Renal pelvis (tissue), 4 donors: ENCODE results near the gene FGF11. TPM values are rescaled to one million over a fixed set of nuclear protein-coding genes. Genes with fewer than 3 reads are reported as not detected.
"Not testable (repeated sequence)": the region's sequence is repeated elsewhere in the genome, so short reads cannot be mapped to it uniquely, and the experiment has no call there.

Source experiments
- DNase-seq: peaks from one replicate; pipeline ENCODE4 v3.0.0-alpha.2; 2013
- polyA plus RNA-seq, 3 donors: library from polyadenylated mRNA; unstranded; fragments of 120-200 nt; gene quantifications; one replicate each; pipeline ENCODE4 v1.2.1, GENCODE V29; 2013; ENCODE audit not compliant: insufficient read length in 3 of 3

The FGF11 gene
- polyA plus RNA-seq, 3 donors, result 5.9 to 6.7 (median 6.0) TPM

DNA sequence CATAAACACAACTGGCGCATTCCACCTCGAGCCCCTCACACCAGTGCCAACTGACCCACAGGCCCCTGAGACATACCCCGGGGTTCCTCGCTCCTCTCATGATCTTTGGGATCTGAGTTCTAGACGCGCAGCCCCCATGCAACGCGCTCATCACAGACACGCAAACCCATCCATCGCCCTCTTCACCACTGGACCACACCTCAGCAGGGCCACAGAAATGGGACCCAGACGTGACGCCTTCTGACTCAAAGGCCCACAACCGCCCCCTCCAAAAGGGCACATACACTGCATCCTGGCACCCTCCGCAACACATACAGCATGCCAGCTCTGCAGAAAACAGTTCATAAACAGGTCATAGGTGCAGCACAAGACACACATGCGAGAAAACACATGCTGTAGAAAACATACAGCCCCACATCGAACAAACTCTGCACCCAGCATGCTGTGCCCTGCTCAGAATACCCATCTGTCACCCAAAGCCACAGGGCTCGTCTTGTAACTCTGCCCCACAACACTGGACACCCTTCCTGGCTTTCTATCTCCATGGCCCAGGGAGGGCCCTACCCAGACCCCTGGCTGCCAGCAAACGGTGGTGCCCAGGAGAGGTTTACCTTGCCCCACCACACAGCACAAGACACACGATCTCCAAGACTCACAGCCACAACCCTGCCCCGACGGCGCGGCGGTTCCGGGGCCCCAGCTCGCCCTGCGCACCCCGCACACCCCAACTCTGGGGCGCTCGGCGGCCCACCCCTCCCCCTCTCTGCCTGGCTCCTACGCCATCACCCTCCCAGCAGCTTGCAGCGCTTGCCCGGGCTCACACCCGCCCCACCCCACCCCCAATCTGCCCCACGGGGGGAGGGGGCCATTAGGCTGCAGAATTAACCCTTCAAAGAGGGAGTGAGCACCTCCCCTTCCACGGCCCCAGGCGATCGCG, 39.2 kb downstream of the FGF11 start:
- DNase-seq, result no peak

DNA sequence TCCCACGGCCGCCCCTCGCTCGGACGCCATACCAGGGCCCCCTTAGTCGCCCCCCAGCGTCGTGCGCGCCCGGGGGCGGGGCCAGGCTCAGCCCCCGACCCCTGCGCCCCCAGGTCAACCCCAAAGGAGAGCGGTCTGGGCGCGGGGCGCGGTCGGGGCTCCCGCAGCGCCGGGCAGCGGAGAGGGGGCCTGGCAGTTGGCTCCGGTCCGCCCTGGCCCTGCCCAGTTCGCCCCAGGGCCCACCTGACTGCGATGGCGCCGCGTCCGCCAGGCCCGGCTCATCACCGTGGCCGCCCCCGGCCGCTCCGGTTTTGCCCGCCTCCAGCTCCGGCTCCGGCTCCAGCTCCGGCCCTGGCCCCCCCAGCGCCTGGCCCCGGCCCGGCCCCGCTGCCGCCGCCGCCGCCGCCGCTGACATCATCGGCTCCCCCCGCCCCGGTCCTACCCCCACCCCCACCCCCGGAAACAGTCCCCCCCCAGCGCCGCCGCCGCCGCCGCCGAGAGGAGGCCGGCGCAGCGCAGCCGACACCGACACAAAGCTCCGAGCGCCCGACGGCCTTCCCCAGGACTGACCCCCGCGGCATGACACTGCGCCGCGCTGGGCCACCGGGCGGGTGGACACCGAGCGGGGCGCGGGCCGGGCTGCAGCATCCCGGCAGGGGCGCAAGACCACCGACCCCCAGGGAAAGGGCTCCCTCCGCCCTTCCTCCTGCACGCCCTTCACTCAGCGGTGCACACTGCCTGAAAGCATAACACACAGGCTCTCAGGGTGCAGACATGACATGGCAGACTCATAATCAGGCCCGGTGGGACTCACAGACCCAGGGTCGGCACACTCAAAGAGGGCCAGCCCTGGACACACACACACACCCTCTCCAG, 40.1 kb downstream of the FGF11 start, which contains the start of gene ZBTB4:
ZBTB4 (minus strand) TSS at position 419 of the 876 bp plus-strand sequence. CDS start 12,830 bp downstream, outside the sequence.
- DNase-seq, result no peak

DNA sequence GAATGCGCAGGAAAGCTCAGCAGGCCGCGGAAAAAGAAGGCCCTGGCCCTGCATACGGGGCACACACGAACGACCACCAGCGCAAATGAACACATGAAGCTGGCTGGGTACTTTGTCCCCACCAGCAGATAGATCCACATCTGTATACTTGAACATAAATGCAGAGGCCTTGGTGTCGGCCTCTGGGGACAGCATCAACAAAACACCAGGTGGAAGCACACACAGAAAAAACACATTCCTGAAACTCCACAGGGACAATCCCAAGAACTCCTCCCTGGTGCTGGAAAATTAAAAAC, 40.7 kb downstream of the FGF11 start:
- no peak for DNase-seq

DNA sequence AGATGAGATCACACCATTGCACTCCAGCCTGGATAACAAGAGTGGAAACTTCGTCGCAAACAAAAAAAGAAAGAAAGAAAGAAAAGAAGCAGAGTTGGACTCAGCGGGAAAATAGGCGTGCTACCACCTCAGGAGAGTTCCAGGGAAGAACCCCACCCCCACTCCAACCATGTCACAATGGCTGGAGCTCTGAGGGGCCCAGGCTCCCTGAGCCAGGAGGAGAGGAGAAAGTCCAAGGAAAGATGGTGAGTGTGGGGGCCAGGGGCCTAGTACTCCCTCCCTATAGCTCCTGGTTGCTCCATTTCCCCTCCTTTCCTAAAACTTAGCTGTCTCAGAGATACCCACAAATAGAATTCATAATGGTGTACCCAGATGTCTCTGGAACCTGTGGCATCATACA, 42.0 kb downstream of the FGF11 start, which contains the start of gene SLC35G6:
SLC35G6 (plus strand) TSS at position 172 of the 400 bp plus-strand sequence; CDS start at position 243, 71 bp downstream.
- DNase-seq, result not testable (repeated sequence)

DNA sequence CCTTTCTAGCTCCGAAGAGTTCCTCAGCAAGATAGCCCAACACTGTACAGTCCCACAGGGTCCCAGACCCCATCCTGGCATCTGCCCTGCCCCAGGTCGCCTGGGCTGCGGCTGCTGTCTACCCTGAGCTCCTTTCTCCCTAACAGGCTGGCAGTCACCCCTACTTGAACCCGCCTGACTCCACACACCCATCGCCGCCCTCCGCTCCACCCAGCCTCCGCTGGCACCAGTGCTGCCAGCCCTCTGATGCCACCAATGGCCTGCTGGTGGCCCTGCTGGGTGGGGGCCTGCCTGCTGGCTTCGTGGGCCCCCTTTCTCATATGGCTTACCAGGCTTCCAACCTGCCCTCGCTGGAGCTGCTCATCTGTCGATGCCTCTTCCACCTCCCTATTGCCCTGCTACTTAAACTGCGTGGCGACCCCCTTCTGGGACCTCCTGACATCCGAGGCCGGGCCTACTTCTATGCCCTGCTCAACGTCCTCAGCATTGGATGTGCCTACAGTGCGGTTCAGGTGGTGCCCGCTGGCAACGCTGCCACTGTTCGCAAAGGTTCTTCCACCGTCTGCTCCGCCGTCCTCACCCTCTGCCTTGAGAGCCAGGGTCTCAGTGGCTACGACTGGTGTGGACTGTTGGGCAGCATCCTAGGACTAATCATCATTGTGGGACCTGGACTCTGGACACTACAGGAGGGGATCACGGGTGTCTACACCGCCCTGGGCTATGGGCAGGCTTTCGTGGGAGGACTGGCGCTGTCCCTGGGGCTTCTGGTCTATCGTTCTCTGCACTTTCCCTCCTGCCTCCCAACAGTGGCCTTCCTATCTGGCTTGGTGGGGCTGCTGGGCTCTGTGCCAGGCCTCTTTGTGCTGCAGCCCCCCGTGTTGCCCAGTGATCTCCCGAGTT, 42.8 kb downstream of the FGF11 start:
- not testable (repeated sequence) for DNase-seq

DNA sequence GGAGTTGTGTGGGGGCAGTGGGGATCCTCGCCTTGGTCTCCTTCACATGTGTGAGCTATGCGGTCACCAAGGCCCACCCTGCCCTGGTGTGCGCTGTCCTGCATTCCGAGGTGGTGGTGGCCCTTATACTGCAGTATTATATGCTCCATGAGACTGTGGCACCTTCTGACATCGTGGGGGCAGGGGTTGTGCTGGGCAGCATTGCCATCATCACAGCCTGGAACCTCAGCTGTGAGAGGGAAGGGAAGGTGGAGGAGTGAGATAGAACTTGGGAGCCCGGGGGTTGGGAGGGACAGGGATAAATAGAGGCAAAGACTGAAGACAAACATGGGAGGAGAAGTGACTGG, 43.4 kb downstream of the FGF11 start:
- not testable (repeated sequence) for DNase-seq

DNA sequence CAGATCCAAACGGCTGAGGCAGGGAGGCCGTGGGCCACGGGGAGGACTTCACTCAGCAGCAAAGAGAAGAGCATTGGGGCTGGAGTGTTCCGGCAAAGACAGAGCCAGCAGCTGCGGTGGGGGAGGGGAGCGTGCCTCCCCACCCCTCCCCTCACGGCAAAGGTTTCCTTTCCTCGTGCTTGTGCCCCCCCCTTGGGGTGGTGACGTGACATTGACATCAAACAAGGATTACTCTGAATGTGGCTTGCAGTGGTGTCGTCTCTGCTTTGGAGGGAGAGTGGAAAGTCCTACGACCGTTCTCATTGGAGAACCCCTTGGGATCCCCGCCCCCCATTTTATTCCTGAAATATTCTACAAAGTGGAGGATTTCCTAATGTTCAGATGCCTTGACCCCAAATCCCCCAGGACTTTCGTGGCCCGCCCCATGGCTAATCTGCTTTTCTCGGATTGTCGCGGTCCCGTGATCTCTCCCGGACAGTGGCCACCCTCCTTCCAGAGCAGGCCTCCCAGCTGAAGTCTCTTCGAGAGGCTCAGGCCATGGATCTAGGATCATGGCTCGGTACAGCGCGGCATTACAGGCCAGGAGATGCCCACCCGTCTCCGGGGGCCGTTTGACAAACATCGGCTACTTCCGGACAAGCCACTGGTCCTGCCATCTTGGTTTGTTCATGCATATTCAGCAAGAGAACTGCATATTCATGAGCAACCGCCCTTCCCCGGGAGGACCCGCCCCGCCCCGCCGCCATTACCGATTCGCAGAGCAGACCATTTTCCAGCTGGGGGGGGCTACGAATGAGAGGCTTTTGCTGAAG, 44.1 kb downstream of the FGF11 start:
- peak; percentile 93 for DNase-seq

DNA sequence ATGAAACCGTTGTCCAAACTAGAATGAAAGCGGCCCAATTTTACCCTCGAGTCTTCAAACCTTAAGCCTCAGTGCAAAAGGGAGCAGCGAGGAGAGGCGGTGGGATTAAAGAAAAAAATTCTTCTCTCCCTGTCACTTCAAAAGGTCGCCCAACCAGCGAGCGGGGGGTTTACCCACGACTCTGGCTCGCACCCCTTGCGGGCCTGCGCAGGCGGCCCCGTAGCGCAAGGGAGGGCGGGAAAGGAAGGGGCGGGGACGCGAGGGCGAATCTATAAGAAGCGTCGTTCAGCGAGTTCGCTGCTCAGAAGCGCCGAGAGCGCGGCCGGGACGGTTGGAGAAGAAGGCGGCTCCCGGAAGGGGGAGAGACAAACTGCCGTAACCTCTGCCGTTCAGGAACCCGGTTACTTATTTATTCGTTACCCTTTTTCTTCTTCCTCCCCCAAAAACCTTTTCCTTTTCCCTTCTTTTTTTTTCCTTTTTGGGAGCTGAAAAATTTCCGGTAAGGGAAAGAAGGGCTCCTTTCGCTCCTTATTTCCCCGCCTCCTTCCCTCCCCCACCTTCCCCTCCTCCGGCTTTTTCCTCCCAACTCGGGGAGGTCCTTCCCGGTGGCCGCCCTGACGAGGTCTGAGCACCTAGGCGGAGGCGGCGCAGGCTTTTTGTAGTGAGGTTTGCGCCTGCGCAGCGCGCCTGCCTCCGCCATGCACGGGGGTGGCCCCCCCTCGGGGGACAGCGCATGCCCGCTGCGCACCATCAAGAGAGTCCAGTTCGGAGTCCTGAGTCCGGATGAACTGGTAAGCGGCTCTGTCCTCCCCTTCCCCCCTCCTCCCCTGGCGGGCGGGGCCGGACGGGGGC, 45.0 kb downstream of the FGF11 start, which contains the start of gene POLR2A:
POLR2A (plus strand) TSS at position 300 of the 852 bp plus-strand sequence.
- DNase-seq, result peak; percentile 97

DNA sequence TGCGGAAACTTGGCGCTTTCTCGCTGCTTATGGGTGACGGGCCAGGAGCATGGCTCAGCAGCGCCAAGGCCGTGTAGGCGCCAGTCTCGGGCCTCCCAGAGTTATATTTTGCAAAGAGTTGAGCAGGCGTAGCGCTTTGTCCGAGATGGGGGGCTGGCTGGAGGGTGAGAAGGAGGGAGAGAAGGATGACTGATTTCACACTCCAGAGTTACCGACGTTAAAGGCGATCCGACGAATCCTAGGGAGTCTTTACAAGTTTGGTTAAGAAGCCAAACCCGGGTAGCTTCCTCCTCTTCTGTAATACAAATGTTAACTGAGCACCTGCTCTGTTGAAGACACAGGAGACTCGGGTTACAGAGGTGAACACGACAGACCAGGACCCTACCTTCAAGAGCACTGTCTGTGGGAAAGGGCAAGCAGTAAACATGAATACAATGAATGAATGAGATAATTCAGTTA, 45.6 kb downstream of the FGF11 start:
- DNase-seq, result no peak

DNA sequence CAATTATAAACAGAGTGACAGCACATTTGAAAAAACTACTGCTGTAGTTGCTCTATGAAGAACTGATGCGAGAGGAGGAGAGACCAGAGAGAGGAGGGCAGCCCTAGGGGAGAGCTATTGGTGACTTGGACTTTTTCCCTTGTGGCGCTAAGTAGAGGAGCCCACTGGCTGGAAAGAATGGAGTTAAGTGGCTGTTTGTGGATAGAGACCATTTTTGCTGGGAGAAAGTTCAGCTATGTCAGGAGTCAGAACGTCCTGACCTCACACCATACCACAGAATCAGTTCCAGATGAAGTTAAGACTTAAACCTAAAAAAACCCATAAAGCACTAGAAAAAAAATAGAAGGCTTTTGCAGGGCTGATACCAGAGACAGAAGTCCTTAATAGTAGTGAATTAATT, 46.9 kb downstream of the FGF11 start:
- DNase-seq, result no peak

DNA sequence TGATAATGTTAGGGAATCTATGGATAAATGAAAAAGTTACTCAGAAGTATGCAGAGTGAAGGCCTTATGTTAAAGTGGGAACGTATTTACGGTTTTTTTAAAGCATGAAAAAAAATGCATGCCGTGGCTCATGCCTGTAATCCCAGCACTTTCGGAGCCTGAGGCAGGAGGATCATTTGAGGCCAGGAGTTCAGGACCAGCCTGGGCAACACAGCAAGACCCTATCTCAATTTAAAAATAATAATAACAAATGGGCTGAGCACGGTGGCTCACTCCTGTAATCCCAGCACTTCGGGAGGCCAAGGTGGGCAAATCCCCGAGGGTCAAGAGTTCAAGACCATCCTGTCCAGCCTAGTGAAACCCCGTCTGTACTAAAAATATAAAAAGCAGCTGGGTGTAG, 50.8 kb downstream of the FGF11 start:
- DNase-seq, result no peak

DNA sequence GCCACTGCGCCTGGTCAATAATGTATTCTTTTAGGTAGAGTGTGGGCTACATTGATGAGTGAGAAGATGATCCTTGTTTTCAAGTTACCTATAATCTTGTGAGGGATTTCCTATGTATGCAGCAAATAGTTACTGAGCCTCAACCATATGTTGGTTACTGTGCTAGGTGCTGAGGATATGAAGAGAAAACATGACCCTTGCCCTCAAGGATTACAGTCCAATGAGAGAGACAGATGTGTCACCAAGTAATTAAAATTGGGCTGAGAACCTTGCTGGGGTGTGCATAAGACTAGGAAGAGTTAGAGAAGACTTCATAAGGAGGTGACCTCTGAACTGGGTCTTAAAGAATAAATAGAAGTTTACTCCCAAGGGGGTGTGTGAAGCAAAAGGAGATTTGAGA, 52.3 kb downstream of the FGF11 start:
- no peak for DNase-seq

DNA sequence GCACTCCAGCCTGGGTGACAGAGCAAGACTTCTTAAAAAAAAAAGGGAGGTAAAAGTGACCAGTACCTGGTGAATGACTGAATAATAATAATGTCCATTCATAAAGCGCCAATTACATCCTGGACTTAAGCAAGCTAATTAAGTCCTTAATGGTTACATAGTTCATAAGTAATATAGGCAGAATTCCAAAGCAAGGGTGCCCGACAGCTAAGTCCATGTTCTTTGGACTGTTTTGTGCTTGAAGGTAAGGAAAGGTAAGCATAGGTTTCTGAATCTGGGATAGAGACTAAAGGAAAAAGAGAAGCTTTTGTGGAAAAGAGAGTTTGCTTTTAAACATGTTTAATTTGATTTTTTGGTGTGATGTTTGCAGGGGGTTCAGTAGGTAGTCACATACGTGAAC, 54.6 kb downstream of the FGF11 start:
- no peak for DNase-seq

Other genes starting within 250 kb of the FGF11 start
- gene DLG4, start 219.7 kb upstream of the FGF11 start, polyA plus RNA-seq, result 10 to 100 TPM; 32.1 to 39.7 (median 35.3) TPM
- gene ACADVL, start 219.6 kb upstream of the FGF11 start, polyA plus RNA-seq, result 100 to 1,000 TPM; 488 to 565 (median 530) TPM
- gene DVL2, start 205.0 kb upstream of the FGF11 start, polyA plus RNA-seq, result 10 to 100 TPM; 62.4 to 66.1 (median 64.6) TPM
- 10 to 100 TPM; 59.0 to 72.3 (median 64.3) TPM for gene PHF23, start 200.1 kb upstream of the FGF11 start, polyA plus RNA-seq
- 100 to 1,000 TPM; 456 to 505 (median 482) TPM for gene GABARAP, start 197.1 kb upstream of the FGF11 start, polyA plus RNA-seq
- 100 to 1,000 TPM; 145 to 149 (median 146) TPM for gene CTDNEP1, start 187.8 kb upstream of the FGF11 start, polyA plus RNA-seq
- 10 to 100 TPM; 53.8 to 63.4 (median 57.1) TPM for gene ELP5, start 187.3 kb upstream of the FGF11 start, polyA plus RNA-seq
- 10 to 100 TPM; 45.0 to 67.5 (median 58.4) TPM for gene CLDN7, start 177.0 kb upstream of the FGF11 start, polyA plus RNA-seq
- 1 to 10 TPM; 1.8 to 3.7 (median 2.5) TPM for gene SLC2A4, start 157.8 kb upstream of the FGF11 start, polyA plus RNA-seq
- 1 to 10 TPM; 4.0 to 4.7 (median 4.2) TPM for gene YBX2, start 144.9 kb upstream of the FGF11 start, polyA plus RNA-seq
- 100 to 1,000 TPM; 289 to 360 (median 348) TPM for gene EIF5A, start 131.9 kb upstream of the FGF11 start, polyA plus RNA-seq
- gene GPS2, start 124.2 kb upstream of the FGF11 start, polyA plus RNA-seq, result 100 to 1,000 TPM in 1 of 3 donors, 10 to 100 TPM in 2; 96.6 to 102 (median 97.8) TPM
- 10 to 100 TPM; 32.4 to 37.7 (median 35.8) TPM for gene NEURL4, start 110.2 kb upstream of the FGF11 start, polyA plus RNA-seq
- 10 to 100 TPM in 1 of 3 donors, 1 to 10 TPM in 2; 7.0 to 10.2 (median 9.8) TPM for gene ACAP1, start 103.0 kb upstream of the FGF11 start, polyA plus RNA-seq
- 10 to 100 TPM; 11.8 to 14.5 (median 13.1) TPM for gene KCTD11, start 87.3 kb upstream of the FGF11 start, polyA plus RNA-seq
- gene TMEM95, start 84.4 kb upstream of the FGF11 start, polyA plus RNA-seq, result not detected
- 1 to 10 TPM; 5.7 to 7.9 (median 6.1) TPM for gene TNK1, start 58.4 kb upstream of the FGF11 start, polyA plus RNA-seq
- 10 to 100 TPM; 37.4 to 45.5 (median 41.1) TPM for gene PLSCR3, start 45.0 kb upstream of the FGF11 start, polyA plus RNA-seq
- 100 to 1,000 TPM in 1 of 3 donors, 10 to 100 TPM in 2; 83.2 to 104 (median 93.7) TPM for gene TMEM256, start 35.4 kb upstream of the FGF11 start, polyA plus RNA-seq
- 10 to 100 TPM; 27.6 to 31.3 (median 29.4) TPM for gene NLGN2, start 31.7 kb upstream of the FGF11 start, polyA plus RNA-seq
- not detected for gene SPEM1, start 19.2 kb upstream of the FGF11 start, polyA plus RNA-seq
- gene SPEM2, start 13.9 kb upstream of the FGF11 start, polyA plus RNA-seq, result not detected
- gene SPEM3, start 10.7 kb upstream of the FGF11 start, polyA plus RNA-seq, result not detected
- gene TMEM102, start 4.1 kb upstream of the FGF11 start, polyA plus RNA-seq, result 1 to 10 TPM; 4.4 to 5.5 (median 5.1) TPM
- 10 to 100 TPM in 2 of 3 donors, 1 to 10 TPM in 1; 9.0 to 12.1 (median 10.7) TPM for gene CHRNB1, start 5.5 kb downstream of the FGF11 start, polyA plus RNA-seq
- gene ZBTB4, start 40.1 kb downstream of the FGF11 start, polyA plus RNA-seq, result 10 to 100 TPM; 40.8 to 49.5 (median 47.1) TPM
- gene SLC35G6, start 41.9 kb downstream of the FGF11 start, polyA plus RNA-seq, result under 1 TPM; 0.20 to 0.67 (median 0.52) TPM
- gene POLR2A, start 44.9 kb downstream of the FGF11 start, polyA plus RNA-seq, result 100 to 1,000 TPM; 142 to 149 (median 143) TPM
- 10 to 100 TPM; 25.7 to 30.1 (median 28.2) TPM for gene TNFSF12, start 109.5 kb downstream of the FGF11 start, polyA plus RNA-seq
- gene TNFSF13, start 119.2 kb downstream of the FGF11 start, polyA plus RNA-seq, result 10 to 100 TPM; 12.8 to 18.2 (median 13.5) TPM
- 10 to 100 TPM; 61.2 to 77.8 (median 73.5) TPM for gene SENP3, start 122.4 kb downstream of the FGF11 start, polyA plus RNA-seq
- gene CD68, start 140.1 kb downstream of the FGF11 start, polyA plus RNA-seq, result 10 to 100 TPM; 58.8 to 76.9 (median 62.4) TPM
- gene MPDU1, start 144.3 kb downstream of the FGF11 start, polyA plus RNA-seq, result 100 to 1,000 TPM; 106 to 126 (median 123) TPM
- gene SOX15, start 150.6 kb downstream of the FGF11 start, polyA plus RNA-seq, result 1 to 10 TPM; 3.7 to 4.9 (median 3.8) TPM
- gene FXR2, start 175.4 kb downstream of the FGF11 start, polyA plus RNA-seq, result 10 to 100 TPM; 48.9 to 54.0 (median 52.3) TPM
- 100 to 1,000 TPM; 145 to 161 (median 161) TPM for gene SAT2, start 188.3 kb downstream of the FGF11 start, polyA plus RNA-seq
- 1 to 10 TPM; 4.6 to 7.3 (median 6.4) TPM for gene SHBG, start 190.6 kb downstream of the FGF11 start, polyA plus RNA-seq
- gene ATP1B2, start 211.4 kb downstream of the FGF11 start, polyA plus RNA-seq, result 10 to 100 TPM; 18.1 to 24.2 (median 21.5) TPM
- gene TP53, start 248.0 kb downstream of the FGF11 start, polyA plus RNA-seq, result 10 to 100 TPM; 68.2 to 79.1 (median 74.8) TPM
- 10 to 100 TPM; 15.3 to 21.3 (median 17.0) TPM for gene WRAP53, start 249.0 kb downstream of the FGF11 start, polyA plus RNA-seq